ENCODE measurements around the gene C1orf50.

Gene C1orf50

DNA sequence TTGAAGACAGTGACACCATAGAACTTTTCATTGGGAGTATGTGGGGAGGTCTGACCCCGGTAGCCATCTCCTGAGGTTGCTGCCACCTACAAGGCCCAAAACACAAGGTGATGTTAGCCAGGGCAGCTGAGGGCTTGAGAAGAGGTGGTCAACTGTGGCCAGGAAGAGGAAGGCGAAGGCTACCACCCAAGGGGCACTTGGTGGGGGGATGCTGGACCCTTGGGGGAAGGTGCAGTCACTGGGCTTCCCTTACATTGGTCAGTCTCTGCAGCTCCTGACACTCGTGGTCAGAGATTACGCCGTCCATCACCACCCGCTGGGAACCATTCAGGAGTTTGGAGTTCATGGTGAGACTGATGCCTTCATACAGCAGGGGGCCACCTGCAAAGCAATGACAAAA is 14.8 kb upstream of the C1orf50 start:
- no peak overlapping the region for H3K4me3 ChIP-seq (ENCODE audit: low read length)
- TF ChIP-seq, protein P1, sequence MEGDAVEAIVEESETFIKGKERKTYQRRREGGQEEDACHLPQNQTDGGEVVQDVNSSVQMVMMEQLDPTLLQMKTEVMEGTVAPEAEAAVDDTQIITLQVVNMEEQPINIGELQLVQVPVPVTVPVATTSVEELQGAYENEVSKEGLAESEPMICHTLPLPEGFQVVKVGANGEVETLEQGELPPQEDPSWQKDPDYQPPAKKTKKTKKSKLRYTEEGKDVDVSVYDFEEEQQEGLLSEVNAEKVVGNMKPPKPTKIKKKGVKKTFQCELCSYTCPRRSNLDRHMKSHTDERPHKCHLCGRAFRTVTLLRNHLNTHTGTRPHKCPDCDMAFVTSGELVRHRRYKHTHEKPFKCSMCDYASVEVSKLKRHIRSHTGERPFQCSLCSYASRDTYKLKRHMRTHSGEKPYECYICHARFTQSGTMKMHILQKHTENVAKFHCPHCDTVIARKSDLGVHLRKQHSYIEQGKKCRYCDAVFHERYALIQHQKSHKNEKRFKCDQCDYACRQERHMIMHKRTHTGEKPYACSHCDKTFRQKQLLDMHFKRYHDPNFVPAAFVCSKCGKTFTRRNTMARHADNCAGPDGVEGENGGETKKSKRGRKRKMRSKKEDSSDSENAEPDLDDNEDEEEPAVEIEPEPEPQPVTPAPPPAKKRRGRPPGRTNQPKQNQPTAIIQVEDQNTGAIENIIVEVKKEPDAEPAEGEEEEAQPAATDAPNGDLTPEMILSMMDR (conservative IDR thresholded peaks at IDR 0.05; ENCODE audit: low read depth, low read length), result no peak
- no peak for DNase-seq (ENCODE audit: low read depth)

DNA sequence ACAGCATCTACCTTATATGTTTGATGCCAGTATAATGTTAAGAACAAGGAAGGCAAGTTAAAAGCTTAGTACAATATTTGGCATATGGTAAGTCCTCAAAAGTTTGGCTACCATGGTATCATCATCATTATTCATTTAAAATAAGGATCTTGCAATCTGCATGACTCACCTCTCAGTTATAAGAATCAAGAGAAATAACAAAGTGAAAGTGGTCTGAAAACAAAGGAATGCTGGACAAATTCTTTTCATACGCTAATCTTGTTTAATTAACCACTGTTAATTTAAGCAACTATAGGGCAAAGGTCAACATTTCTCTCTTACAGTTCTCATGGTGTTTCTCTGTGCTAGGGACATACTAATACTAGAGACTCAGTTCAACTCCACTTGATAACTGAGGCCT is 14.0 kb upstream of the C1orf50 start:
- DNase-seq (ENCODE audit: low read depth), result no peak
- no peak overlapping the region for H3K4me3 ChIP-seq (ENCODE audit: low read length)
- TF ChIP-seq, protein P1 (conservative IDR thresholded peaks at IDR 0.05; ENCODE audit: low read depth, low read length), result no peak

DNA sequence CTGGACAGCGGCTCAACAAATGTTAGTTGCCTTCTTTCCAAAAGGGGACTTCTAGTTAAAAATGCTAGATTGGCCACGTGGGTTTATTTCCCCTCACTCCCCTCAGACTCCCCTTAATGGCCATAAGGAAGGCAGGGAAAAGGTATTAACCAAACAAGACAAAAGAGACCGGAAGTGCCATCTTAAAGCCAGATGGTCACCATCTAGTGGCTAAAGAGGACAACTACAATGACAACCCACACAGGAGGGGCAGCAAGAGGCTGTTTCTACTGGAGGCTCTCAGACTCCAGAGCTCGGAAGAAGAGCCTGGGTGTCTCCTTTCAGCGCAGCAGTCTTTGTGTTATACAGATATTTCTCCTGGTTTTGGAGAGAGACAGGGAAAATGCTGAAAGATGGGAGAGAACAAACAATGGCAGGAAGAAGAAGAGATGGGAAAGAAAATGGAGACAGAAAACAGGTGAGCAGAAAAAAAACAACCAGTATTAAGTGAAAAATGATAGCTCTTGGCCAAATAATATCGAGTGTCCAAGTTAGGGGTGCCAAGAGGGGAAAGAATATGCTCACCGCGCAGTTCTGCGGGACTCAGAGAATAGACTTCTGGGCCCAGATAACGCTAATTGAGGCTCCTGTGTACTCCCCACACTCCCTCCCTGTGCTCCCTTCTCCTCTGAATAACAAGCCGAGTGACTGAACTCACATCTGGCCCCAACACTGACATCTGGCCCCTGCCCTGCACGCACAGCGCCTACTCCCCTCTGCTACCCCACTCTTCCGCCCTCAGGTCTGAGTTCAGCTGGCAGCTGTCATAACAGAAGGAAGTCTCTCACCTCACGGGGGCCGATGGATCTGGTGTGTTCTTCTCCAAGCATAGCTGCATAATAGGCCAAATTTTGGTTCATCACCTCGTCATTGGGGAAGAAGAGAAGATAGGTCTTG is 9.8 kb upstream of the C1orf50 start:
- no peak for DNase-seq (ENCODE audit: low read depth)
- TF ChIP-seq, protein P1 (conservative IDR thresholded peaks at IDR 0.05; ENCODE audit: low read depth, low read length), result peak; percentile 78
- no peak overlapping the region for H3K4me3 ChIP-seq (ENCODE audit: low read length)

DNA sequence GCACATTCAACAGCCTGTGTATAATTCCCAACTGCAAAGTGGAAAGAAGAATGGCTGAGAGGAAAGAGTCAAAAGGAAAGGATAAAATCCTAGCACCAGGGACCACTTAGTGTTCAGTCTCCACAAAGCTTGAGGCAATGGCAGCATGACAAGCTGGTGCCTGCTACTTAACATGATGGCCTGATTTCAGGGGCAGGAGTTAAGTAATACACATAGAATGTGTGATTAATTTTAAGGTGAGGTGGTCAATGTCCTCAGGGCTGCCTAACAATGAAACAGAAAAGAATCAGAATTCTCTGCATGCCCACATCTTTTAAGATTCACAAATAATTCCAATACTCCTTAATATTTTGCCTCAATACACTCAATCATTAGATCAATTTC is 9.2 kb upstream of the C1orf50 start:
- no peak overlapping the region for H3K4me3 ChIP-seq (ENCODE audit: low read length)
- TF ChIP-seq, protein P1 (conservative IDR thresholded peaks at IDR 0.05; ENCODE audit: low read depth, low read length), result no peak
- no peak for DNase-seq (ENCODE audit: low read depth)

DNA sequence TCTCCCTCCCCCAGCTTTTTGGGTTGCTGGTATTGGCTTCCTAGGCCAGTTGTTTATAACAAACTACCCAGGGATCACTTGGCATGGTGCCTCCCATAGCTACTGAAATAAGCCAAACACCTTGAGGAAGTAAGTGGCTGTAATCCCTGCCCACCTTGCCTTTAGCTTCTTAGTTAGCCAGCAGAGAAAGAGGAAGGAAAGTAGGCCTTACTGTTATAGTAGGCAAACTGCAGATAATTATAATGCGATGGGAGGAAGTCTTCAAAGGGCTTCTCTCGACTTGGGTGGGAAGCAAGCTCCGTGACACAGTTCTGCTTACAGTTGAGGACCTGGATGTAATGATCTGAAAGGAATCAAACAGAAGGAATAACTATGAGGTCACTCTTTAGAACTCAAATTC is 8.4 kb upstream of the C1orf50 start:
- TF ChIP-seq, protein P1 (conservative IDR thresholded peaks at IDR 0.05; ENCODE audit: low read depth, low read length), result no peak
- no peak for DNase-seq (ENCODE audit: low read depth)
- no peak overlapping the region for H3K4me3 ChIP-seq (ENCODE audit: low read length)

DNA sequence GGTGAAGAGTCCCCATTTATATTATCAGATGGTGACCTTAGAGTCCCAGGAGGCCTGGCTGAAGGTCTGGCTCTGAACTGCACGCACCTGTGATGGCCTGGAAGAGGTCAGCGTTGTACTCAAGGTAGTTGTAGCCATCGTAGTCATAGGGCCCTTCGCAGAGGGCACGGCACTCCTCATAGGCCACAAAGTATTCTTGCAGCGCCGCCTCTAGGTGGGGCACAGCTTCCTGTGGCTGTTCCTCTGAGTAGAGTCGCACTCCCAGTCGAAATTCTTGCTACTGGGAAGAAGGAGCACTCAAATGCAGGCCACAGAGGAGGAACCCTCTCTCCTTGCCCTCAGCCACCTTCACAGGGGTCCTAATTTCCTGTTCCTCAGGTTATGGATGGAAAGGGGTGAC is 7.9 kb upstream of the C1orf50 start:
- TF ChIP-seq, protein P1 (conservative IDR thresholded peaks at IDR 0.05; ENCODE audit: low read depth, low read length), result peak; percentile 17
- no peak overlapping the region for H3K4me3 ChIP-seq (ENCODE audit: low read length)
- DNase-seq (ENCODE audit: low read depth), result no peak

DNA sequence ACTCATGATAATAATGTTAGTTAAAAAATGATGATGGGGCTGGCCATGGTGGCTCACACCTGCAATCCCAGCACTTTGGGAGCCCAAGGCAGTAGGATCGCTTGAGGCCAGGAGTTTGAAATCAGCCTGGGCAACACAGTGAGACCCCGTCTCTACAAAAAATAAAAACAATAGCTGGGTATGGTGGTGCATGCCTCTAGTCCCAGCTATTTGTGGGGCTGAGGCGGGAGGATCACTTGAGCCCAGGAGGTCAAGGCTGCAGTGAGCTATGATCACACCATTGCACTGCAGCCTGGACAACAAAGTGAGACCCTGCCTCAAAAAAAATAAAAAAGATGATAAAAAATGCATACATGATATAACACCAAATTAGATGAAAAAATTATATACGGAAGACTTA is 5.5 kb upstream of the C1orf50 start:
- TF ChIP-seq, protein P1 (conservative IDR thresholded peaks at IDR 0.05; ENCODE audit: low read depth, low read length), result no peak
- H3K4me3 ChIP-seq (ENCODE audit: low read length), result no peak overlapping the region
- DNase-seq (ENCODE audit: low read depth), result no peak

Data from retinal pigment epithelial cell (primary cell).